B cell (primary cell): Measurements from ENCODE around the gene KNSTRN. TPM values are rescaled to one million over a fixed set of nuclear protein-coding genes. Genes with fewer than 3 reads are reported as not detected.

ENCODE experiments used
- ATAC-seq: fragments of 200-7000 bp; cut with Tn5 transposase; one replicate; pipeline ENCODE4 v1.10.0; 2021; ENCODE audit warnings: low read depth, mild to moderate bottlenecking, moderate number of reproducible peaks, moderate library complexity
- CTCF ChIA-PET: fragments of 350-600 bp; sonication (Branson Sonifier 250); formaldehyde crosslinking; loops from one replicate; lab custom pipeline; 2021; ENCODE audit warnings: antibody characterized with exemption, inconsistent platforms; lab: Charles Lee
- POLR2A ChIA-PET: fragments of 350-600 bp; sonication (Branson Sonifier 250); formaldehyde crosslinking; loops from one replicate; lab custom pipeline; 2021; ENCODE audit warnings: antibody characterized with exemption; lab: Charles Lee
- DNase-seq: peaks from one replicate; pipeline ENCODE4 v3.0.0; 2013
- H2AFZ ChIP-seq: 2 replicates; pipeline ENCODE4 v1.6.1; 2012; ENCODE audit warnings: mild to moderate bottlenecking, low read depth, low read length; ENCODE audit not compliant: insufficient read depth, poor library complexity, severe bottlenecking
- H3K27ac ChIP-seq, 2 donors: 1 replicate in 1 of 2; 2 replicates in 1 of 2; pipeline ENCODE4 v1.5.1; 2012 to 2013; ENCODE audit warnings: low read length in 2 of 2, mild to moderate bottlenecking in 2 of 2, moderate library complexity in 1 of 2
- H3K27me3 ChIP-seq, 4 experiments: fragments of 200-600 bp in 1 of 4; sonication (generic) in 1 of 4; replicated peaks in 1 of 4; 1 replicate in 2 of 4; 2 replicates in 2 of 4; pipeline versions ENCODE4 v1.6.1 to v1.7.0; 2013 to 2016; ENCODE audit warnings: low read length in 3 of 4, mild to moderate bottlenecking in 2 of 4, mixed read lengths in 1 of 4, moderate library complexity in 1 of 4; ENCODE audit not compliant: insufficient read depth in 4 of 4, control insufficient read depth in 3 of 4; ENCODE audit errors: control extremely low read depth in 1 of 4
- H3K36me3 ChIP-seq, 2 experiments: replicated peaks in 1 of 2; 1 replicate in 1 of 2; 2 replicates in 1 of 2; pipeline versions ENCODE4 v1.6.1 to v1.7.1; 2013; ENCODE audit warnings: low read length in 1 of 2; ENCODE audit not compliant: insufficient read depth in 2 of 2, control insufficient read depth in 1 of 2; ENCODE audit errors: control extremely low read depth in 1 of 2, extremely low read depth in 1 of 2
- H3K4me1 ChIP-seq, 2 donors: fragments of 200-600 bp in 1 of 2; sonication (generic) in 1 of 2; 1 replicate in 1 of 2; 2 replicates in 1 of 2; pipeline versions ENCODE4 v1.5.1 to v1.6.1; 2013 to 2017; ENCODE audit warnings: low read length in 2 of 2; ENCODE audit not compliant: control insufficient read depth in 2 of 2, insufficient read depth in 2 of 2
- H3K4me2 ChIP-seq: replicated peaks from 2 replicates; pipeline ENCODE3; 2012; ENCODE audit warnings: mild to moderate bottlenecking, low read depth, low read length; ENCODE audit not compliant: poor library complexity, severe bottlenecking
- H3K4me3 ChIP-seq, 5 experiments: fragments of 200-600 bp in 1 of 5; sonication (generic) in 1 of 5; 1 replicate in 3 of 5; 2 replicates in 2 of 5; pipeline versions ENCODE4 v1.5.1 to v1.7.0; 2011 to 2016; ENCODE audit warnings: low read length in 4 of 5, mild to moderate bottlenecking in 4 of 5, low read depth in 2 of 5, control low read depth in 1 of 5, moderate library complexity in 1 of 5; ENCODE audit not compliant: insufficient read depth in 1 of 5; ENCODE audit errors: control extremely low read depth in 1 of 5, extremely low read depth in 1 of 5
- H3K79me2 ChIP-seq: fragments of 200-600 bp; sonication (generic); one replicate; pipeline ENCODE4 v1.6.0; 2016; ENCODE audit warnings: low read length; ENCODE audit not compliant: control insufficient read depth, insufficient read depth
- H3K9ac ChIP-seq: fragments of 200-600 bp; sonication (generic); 2 replicates; pipeline ENCODE4 v1.6.1; 2017; ENCODE audit warnings: mild to moderate bottlenecking, low read length, moderate library complexity
- H3K9me3 ChIP-seq, 3 donors: one replicate each; pipeline versions ENCODE4 v1.6.1 to v1.7.1; 2013; ENCODE audit warnings: low read length in 2 of 3; ENCODE audit not compliant: control insufficient read depth in 2 of 3, insufficient read depth in 1 of 3; ENCODE audit errors: control extremely low read depth in 1 of 3
- H4K20me1 ChIP-seq: 2 replicates; pipeline ENCODE4 v1.6.0; 2012; ENCODE audit warnings: mild to moderate bottlenecking, low read length; ENCODE audit not compliant: insufficient read depth, control insufficient read depth, poor library complexity, severe bottlenecking
- H3K27ac Mint-ChIP-seq: one replicate; pipeline ENCODE4 v1.8.0; 2021; ENCODE audit warnings: mixed read lengths
- H3K27me3 Mint-ChIP-seq: one replicate; pipeline ENCODE4 v1.8.0; 2021; ENCODE audit warnings: mixed read lengths
- H3K4me1 Mint-ChIP-seq: one replicate; pipeline ENCODE4 v1.8.0; 2021; ENCODE audit warnings: mixed read lengths
- H3K4me3 Mint-ChIP-seq: one replicate; pipeline ENCODE4 v1.8.0; 2021; ENCODE audit warnings: mixed read lengths
- H3K9me3 Mint-ChIP-seq: one replicate; pipeline ENCODE4 v1.8.0; 2022; ENCODE audit warnings: mixed read lengths; ENCODE audit not compliant: insufficient read depth
- EZH2 ChIP-seq: IDR thresholded peaks from 2 replicates; pipeline ENCODE4 v1.6.1; 2012; ENCODE audit warnings: borderline replicate concordance, low read depth, mild to moderate bottlenecking, moderate library complexity, low read length; ENCODE audit not compliant: insufficient read depth, poor library complexity, severe bottlenecking
- WGBS: methylation state at CpG from one replicate; pipeline ENCODE4 v1.1.5; 2013; ENCODE audit warnings: missing lambda C conversion rate; ENCODE audit not compliant: insufficient coverage; 5-methylcytosine and 5-hydroxymethylcytosine counted together
- intact Hi-C: fragments of 100-400 bp; cut with micrococcal nuclease; formaldehyde crosslinking; loops from one replicate; pipeline ENCODE4 v1.10.0; 2022
- polyA plus RNA-seq: library from polyadenylated mRNA; depleted of rRNA; stranded (reverse); fragments of >200 nt; gene quantifications from 2 replicates; pipeline ENCODE4 v1.2.3, GENCODE V29; 2012
- total RNA-seq, 2 donors: library from RNA; stranded (reverse); fragments of 120-200 nt in 1 of 2; gene quantifications; 1 replicate in 1 of 2; 2 replicates in 1 of 2; pipeline versions ENCODE4 v1.2.3 to v1.2.4, GENCODE V29; 2013 to 2022
- TF ChIP-seq, protein P1 (sequence below): fragments of 200-600 bp; IDR thresholded peaks from one replicate; pipeline ENCODE4 v1.8.0; 2022; ENCODE audit warnings: antibody characterized with exemption, mild to moderate bottlenecking

KNSTRN gene
- total and polyA plus RNA-seq, 2 donors (not counting 1 experiment from before 2014, with no cell fraction given), result 4.0 to 14.0 TPM

DNA sequence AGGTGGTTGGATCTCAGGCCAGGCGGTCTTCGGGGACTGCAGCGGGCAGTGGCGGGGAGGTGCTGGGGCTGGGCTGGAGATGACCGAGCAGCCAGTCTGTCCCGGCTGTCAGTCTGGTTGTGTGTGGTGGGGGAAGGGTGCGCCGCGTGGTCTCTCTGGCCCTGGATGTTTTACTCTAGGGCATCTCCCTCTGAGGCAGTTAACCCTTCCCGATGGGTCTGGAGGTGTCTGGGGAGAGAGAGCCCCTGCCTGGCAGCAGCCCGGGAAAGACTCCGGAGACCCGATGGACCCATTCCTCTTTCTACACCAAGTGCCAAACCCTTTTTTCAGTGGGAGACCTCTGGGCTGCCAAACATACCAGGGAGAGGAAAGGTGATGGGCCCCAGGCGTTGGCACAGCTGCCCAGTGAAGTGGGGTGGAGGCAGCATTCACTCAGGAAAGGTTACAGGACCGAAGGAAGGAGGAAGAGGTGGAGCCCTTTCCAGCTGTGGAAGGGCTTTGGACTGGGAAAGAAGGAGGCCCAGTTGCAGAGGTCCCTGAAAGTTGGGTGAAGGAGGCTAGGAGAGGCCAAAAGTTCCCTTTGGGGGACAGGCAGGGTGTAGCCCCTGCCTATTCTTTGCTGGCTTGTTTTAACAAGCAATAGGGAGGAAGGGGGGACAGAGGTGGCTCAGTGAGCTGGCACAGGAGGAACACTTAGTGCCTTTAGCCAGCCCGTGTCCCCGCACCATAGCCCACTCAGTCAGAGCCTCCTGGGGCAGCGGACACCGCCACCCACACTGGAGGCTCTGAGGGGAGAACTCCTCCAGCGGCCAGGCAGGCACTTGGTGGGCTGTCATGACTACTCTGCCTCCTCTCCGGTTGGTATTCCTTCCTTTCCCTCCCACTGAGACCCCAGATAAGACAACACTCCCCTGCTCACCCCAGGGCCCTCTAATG, 55.5 kb downstream of the KNSTRN start:
- Histone ChIP-seq H3K79me2 (peaks cover 15% of the 10 kb centered on the region), H3K4me3 (no peak overlapping the region), H3K9ac (no peak overlapping the region), H3K36me3 (no peaks in the 10 kb centered on the region), H3K27me3 (peaks cover 0 to 46% (median 18%) of the 10 kb centered on the region in 4 experiments), H3K27ac (no peak overlapping the region), H3K4me2 (peak overlapping the region; percentile 79), H3K9me3 (peaks cover 0 to 7% (median 0%) of the 10 kb centered on the region in 3 donors), H3K4me1 (peaks cover 41 to 46% of the 10 kb centered on the region in 2 donors), H4K20me1 (peaks cover 14% of the 10 kb centered on the region), H2AFZ (no peak overlapping the region)
- Mint-ChIP-seq H3K27me3 (peaks cover 31% of the 10 kb centered on the region), H3K9me3 (no peaks in the 10 kb centered on the region), H3K27ac (no peak overlapping the region), H3K4me3 (peak overlapping the region; percentile 45), H3K4me1 (peaks cover 45% of the 10 kb centered on the region)
- ATAC-seq (no peak), DNase-seq (peak; percentile 41)
- ChIA-PET CTCF (no interaction called here), POLR2A (no interaction called here)
- TF ChIP-seq, protein P1, sequence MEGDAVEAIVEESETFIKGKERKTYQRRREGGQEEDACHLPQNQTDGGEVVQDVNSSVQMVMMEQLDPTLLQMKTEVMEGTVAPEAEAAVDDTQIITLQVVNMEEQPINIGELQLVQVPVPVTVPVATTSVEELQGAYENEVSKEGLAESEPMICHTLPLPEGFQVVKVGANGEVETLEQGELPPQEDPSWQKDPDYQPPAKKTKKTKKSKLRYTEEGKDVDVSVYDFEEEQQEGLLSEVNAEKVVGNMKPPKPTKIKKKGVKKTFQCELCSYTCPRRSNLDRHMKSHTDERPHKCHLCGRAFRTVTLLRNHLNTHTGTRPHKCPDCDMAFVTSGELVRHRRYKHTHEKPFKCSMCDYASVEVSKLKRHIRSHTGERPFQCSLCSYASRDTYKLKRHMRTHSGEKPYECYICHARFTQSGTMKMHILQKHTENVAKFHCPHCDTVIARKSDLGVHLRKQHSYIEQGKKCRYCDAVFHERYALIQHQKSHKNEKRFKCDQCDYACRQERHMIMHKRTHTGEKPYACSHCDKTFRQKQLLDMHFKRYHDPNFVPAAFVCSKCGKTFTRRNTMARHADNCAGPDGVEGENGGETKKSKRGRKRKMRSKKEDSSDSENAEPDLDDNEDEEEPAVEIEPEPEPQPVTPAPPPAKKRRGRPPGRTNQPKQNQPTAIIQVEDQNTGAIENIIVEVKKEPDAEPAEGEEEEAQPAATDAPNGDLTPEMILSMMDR, result no peak
- no peak for TF ChIP-seq EZH2
- WGBS, result 88% methylated on average over 15 of the region's 21 CpGs
- intact Hi-C loops, result no loop called here

DNA sequence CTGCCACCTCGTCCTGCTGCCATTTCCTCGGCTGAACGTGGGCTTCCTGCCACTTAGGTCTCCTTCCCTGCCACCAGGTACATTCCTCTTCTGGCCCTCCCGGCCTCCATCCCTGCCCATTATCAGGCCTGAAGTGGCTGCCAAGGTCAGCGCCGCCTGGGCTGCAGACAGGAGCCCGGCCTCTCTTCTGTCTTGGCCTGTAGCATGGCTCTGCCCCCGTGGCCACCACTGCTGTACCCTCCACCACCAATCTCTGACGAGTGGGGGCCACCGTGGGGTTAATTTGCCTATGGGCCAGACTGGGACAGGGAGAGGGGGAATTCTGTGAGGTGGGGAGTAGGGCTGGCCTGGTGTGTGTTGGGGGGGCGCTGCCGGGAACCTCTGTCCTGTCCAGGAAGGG, 56.2 kb downstream of the KNSTRN start:
- no peaks in the 10 kb centered on the region for H3K36me3 ChIP-seq
- no peak overlapping the region for H3K9ac ChIP-seq
- peaks cover 21% of the 10 kb centered on the region for H4K20me1 ChIP-seq
- TF ChIP-seq EZH2, result no peak
- TF ChIP-seq, protein P1, result no peak
- peaks cover 42 to 49% of the 10 kb centered on the region in 2 donors for H3K4me1 ChIP-seq
- peaks cover 0 to 46% (median 18%) of the 10 kb centered on the region in 4 experiments for H3K27me3 ChIP-seq
- no peaks in the 10 kb centered on the region for H3K9me3 Mint-ChIP-seq
- H2AFZ ChIP-seq, result no peak overlapping the region
- ATAC-seq, result no peak
- intact Hi-C loops, result no loop called here
- H3K4me3 ChIP-seq, result no peak overlapping the region
- H3K4me2 ChIP-seq, result no peak overlapping the region
- peaks cover 31% of the 10 kb centered on the region for H3K27me3 Mint-ChIP-seq
- WGBS, result 82% methylated on average over 9 of the region's 12 CpGs
- POLR2A ChIA-PET, result no interaction called here
- CTCF ChIA-PET, result interaction anchor here (1.2 kb wide), 1 partner anchor 101 kb away, joined by 4 read pairs; no protein-coding TSS in a partner anchor
- H3K27ac ChIP-seq, result no peak overlapping the region
- H3K27ac Mint-ChIP-seq, result peak overlapping the region; percentile 32
- H3K4me3 Mint-ChIP-seq, result peak overlapping the region; percentile 49
- H3K4me1 Mint-ChIP-seq, result peaks cover 52% of the 10 kb centered on the region
- DNase-seq, result peak; percentile 30
- peaks cover 0 to 7% (median 0%) of the 10 kb centered on the region in 3 donors for H3K9me3 ChIP-seq
- H3K79me2 ChIP-seq, result peaks cover 22% of the 10 kb centered on the region
